ENCODE measurements around the gene NTN5.
"Not testable (repeated sequence)": the region's sequence is repeated elsewhere in the genome, so short reads cannot be mapped to it uniquely, and the experiment has no call there.

GRCh38 chr19:48693629-48694028 lies 20.8 kb upstream of the NTN5 start:
- not testable (repeated sequence) for TF ChIP-seq CTCF (IDR thresholded peaks at IDR 0.05); ZFX (IDR thresholded peaks at IDR 0.05; ENCODE audit: borderline replicate concordance)
